Measurements from ENCODE around the gene MEGF11.
"Not testable (repeated sequence)": the region's sequence is repeated elsewhere in the genome, so short reads cannot be mapped to it uniquely, and the experiment has no call there.

Gene MEGF11

DNA sequence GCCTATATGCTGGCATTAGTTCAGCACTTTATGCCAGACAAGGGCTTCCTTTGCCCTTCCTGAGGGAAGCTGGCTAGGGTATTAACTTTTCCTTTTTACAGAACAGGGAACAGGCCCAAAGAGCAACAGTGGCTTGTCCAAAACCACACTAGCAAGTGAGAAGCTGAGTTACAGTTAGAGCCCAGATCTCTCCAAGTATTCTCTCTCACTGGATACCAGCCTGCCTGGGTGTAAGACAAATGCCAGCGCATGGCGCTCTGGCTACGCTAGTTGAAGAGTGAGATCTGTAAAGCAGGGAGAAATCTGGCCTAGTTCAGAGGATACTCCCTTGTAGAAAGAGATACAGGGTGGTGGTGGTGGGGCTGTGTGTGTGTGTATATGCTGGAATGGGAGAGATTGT lies 345.9 kb downstream of the MEGF11 start:
- no peak for DNase-seq

GRCh38 chr15:65906396-65906795 lies 347.2 kb downstream of the MEGF11 start:
- no peak for DNase-seq

GRCh38 chr15:65904301-65904700 lies 349.2 kb downstream of the MEGF11 start:
- DNase-seq: no peak

DNA sequence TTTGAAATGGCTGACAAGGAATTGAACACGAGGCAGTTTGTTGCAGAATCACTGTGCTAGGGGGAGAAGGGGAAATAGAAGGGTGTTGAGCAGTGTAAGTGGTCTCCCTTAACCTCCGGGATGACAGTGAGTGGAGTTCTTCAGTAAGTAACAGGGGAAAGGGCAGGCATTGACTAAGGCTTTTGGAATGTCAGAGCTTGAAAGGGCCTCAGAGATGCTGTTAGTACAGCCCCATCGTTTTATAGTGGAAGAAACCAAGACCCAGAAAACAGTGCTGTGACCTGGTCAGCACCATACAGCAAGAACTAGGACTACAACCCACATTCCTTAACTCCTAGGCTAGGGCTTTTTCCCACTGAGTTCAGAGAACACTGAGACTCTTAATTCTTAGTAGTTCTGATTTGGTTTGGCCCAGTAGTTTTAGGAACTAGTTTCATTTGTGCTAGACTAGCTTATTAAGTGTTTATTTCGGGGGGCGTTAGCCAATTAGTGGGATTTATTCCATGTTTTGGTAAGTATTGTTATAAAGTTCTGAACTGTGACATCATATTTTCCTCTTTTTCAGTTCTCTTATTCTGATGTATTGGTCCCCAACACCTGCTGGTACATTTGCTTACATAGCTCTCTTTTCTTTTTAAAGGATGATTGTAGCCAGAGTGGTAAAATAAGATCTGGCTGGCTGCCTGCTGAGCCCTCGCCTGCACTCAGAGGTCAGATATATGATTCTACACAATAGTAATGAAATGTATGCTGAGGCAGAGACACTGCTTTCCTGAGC lies 350.1 kb downstream of the MEGF11 start:
- DNase-seq: no peak

DNA sequence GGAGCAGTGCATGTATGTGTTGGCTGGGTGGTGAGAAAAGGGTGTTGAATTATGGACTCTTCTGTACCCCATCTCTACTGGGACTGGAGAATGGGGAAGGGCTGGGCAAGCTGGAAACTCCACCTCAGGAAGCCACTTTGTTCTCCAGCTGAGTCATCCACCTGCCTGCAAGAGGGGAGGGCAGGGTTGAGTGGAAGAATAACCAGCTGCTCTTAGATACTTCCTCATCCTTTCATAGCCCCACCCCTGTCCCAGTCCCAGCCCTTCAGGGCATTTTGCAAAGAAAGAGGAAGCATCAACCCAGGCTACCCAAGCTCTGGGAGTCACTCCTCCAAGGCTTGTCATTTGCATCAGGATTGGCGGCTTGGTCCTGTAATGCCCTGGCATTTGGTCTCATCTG lies 351.2 kb downstream of the MEGF11 start:
- DNase-seq: no peak

DNA sequence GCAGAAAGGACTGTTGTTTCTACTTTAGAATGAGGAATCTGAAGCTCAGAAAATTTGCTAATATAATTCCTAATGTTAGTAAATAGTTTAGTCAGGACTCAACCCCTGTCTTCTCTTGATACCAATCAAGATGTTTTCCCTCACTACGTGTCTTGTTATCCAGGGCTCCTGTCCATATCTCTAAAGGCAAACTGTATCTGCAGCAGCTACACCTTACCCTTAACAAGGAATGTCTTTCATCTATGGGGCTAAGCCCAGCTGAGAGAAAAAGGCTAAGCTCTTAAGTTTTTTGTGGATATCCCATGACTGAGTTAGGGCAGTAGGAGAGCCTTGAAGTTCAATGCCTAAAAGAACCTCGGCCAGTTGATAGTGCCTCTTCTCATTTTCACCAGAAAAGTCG lies 351.7 kb downstream of the MEGF11 start:
- no peak for DNase-seq

- no peak for DNase-seq
Measured at GRCh38 chr15:65901336-65901735, 352.2 kb downstream of the MEGF11 start.

GRCh38 chr15:65900488-65900887 lies 353.1 kb downstream of the MEGF11 start:
- no peak for DNase-seq

DNA sequence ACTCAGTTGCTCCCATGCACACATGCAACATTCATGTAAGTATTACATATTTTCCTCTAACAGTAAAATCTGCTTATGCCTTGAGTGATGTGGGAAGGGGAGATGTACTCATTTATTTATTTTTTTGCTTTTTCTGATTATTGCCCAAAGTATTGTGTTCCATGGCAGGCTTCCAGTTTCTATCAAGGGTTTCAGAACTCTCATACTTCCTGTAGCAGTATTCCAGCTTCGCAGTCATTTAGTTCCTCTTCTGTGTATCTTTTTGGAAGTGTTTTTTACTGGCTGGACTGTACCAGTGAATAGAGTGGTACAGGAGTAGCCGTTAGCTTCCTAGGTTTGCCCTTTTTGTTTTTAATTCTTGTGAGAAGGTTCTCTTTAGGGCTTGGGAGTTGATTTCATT lies 357.3 kb downstream of the MEGF11 start:
- no peak for DNase-seq

- DNase-seq: no peak
Measured at GRCh38 chr15:65893060-65893459, 360.5 kb downstream of the MEGF11 start.

DNA sequence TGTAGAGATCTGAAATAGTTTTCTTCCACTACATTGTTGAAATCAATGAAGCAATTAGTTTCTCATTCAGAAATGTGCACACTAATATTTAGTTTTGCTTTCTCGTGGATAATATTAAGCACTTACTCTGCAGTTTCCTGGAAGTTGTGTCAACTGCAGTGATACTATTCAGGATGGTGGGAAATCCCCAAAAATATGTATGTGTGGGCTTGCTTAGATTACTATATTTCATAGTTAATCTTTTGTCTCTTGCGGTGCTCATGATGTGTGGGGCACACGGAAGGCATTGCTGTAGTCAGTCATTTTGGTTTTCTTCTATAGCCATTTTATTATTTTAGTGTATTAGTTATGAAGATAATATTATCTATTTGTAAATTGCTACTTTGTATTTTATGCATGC lies 364.6 kb downstream of the MEGF11 start:
- no peak for DNase-seq

- no peak for DNase-seq
Measured at GRCh38 chr15:65887565-65887964, 366.0 kb downstream of the MEGF11 start.

- no peak for DNase-seq
Measured at GRCh38 chr15:65885668-65886218, 367.8 kb downstream of the MEGF11 start.

DNA sequence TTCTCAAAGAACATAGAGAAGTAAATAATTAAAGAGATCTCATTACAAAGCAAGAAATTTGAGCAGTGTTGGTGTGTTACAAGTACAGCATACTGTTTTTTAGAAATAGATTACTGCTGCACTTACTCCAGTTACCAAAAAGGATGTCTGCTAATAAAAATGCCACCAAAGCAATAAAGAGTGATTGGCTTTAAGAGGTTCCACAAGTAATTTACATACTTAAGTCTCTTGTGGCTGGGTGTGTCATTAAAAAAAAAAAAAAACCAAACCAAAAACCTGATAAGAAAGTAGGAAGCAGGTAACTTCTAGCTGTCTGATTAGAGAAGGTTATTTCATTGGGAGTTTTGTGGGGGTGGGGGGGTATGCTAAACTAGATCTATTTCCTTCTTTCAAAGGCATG lies 369.0 kb downstream of the MEGF11 start:
- no peak for DNase-seq

DNA sequence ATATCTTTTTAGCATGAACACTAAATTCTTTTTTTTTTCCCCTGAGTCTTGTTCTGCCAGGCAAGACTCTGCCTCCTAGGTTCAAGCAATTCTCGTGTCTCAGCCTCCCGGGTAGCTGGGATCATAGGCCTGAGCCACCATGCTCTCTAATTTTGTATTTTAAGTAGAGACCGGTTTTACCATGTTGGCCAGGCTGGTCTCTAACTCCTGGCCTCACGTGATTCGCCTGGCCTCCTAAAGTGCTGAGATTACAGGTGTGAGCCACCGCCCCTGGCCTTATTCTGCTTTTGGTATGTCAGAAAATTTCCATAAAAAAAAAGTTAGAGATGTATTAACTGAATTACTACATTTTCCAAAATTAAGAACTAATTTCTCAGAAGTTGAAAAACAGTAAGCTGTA lies 370.0 kb downstream of the MEGF11 start:
- no peak for DNase-seq

DNA sequence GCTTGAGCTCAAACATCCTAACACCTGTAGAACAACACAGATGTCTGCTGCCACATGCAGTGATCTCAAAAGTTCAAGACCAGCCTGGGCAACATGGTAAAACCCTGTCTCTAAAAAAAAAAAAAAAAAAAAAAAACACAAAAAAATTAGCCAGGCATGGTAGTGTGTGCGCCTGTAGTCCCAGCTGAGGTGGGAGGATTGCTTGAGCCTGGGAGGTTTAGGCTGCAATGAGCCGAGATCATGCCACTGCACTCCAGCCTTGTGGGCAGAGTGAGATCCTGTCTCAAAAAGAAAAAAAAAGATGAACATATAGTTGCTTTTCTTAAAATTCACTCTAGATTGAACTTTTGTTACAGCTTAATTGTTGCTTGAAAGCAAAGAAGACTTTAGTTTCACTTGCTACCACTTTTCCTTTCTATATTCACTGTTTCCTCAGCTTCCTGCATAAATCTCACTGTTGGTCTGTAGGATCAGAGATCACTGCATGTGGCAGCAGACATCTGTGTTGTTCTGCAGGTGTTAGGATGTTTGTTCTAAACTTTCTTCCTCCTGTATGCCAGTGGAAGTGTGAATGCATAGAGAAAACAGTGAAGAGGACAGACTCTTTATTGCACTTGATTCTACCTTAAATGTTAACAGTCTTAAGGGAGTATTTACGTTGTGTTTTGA lies 371.6 kb downstream of the MEGF11 start:
- DNase-seq: no peak

DNA sequence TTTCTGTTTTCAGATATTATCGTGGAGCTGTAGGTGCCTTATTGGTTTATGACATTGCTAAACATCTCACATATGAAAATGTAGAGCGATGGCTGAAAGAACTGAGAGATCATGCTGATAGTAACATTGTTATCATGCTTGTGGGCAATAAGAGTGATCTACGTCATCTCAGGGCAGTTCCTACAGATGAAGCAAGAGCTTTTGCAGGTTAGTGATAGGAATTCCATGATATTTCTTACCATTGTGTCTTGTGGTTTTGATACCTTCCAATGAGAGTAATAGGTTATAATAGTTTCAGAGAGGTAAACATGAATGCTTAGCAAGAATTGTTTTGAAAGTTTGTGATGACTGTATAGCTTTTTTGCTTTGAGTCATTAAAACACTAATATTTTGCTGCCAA lies 375.8 kb downstream of the MEGF11 start:
- DNase-seq: no peak

- DNase-seq: no peak
Measured at GRCh38 chr15:65875458-65875857, 378.1 kb downstream of the MEGF11 start.

DNA sequence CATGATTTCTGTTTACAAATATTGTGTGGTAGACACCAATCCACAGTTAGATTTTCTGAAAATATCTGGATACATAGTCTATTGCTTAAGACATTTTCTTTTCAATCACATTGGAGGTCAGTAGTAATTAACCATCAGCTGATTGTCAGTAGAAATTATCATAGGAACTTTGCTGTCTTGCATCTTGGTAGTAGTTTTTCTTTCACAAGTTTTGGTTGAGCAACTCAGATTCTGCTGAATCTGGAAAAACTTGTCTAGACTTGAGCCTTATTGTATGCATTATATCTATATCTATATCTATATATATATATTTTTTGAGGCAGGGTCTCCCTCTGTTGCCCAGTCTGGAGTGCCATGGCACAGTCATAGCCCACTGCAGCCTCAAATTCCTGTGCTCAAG lies 380.3 kb downstream of the MEGF11 start:
- DNase-seq: no peak

DNA sequence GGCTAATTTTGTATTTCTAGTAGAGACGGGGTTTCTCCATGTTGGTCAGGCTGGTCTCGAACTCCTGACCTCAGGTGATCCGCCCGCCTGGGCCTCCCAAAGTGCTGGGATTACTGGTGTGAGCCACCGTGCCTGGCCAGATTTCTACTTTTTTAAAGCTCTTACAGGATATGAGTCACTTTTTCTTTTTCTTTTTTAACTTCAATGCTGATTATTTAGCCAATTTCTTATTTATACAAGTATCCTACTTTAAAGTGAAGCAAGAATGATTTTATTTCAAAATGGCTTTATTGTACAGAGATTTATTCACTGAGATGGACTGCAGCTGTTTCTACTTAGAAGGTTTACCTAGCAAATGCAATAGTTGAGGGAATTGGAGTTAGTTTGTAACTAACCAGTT lies 381.0 kb downstream of the MEGF11 start:
- not testable (repeated sequence) for DNase-seq

- DNase-seq: not testable (repeated sequence)
Measured at GRCh38 chr15:65871886-65872285, 381.7 kb downstream of the MEGF11 start.

- DNase-seq: no peak
Measured at GRCh38 chr15:65870889-65871533, 382.5 kb downstream of the MEGF11 start.

DNA sequence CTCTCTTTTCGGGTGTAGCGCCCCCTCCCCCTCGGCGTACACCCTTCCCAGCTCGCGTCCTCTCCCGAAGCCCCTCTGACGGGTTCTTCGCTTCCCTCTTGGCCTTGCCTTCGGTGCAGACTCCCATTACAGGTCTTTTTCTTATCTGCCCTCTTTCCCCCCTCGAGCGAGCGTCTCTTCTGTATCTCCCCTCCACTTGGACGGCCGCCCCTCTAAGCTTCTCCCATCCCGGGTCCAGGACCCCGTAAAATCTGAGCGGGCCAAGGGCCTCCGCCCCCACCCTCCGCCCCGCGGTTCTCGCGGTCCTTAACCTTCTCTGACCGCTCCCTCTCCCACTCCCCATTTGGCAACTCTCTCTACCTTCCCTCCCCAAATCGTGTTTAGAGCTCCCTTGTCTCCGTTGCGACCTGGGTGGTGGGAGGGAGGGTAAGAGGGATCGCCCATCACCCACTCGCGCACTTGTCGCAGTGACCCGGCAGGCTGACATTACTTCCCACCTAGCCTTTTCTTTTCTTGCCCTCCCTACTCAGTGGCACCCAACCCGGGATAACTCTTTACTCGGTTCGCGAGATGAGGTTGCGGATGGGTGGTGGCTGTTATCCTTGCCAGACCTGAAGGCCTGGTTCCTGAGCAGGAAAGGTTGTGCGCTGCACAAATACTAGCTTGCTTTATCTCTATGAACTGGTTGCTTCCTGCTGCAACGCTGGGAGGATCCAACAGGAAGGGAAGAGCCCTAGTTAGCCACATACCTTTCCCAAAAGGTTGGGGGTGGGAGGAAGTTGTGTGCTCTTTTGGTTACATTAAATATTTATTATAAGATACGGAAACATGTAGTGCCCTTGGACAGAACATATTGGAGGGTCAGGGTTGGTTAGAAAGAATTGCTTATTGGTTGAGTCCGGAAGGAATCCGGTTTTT lies 383.3 kb downstream of the MEGF11 start:
- DNase-seq: no peak
